ENCODE results near the gene TIGD2. TPM values are rescaled to one million over a fixed set of nuclear protein-coding genes. Genes with fewer than 3 reads are reported as not detected.

TIGD2 gene
- total RNA-seq, 1 experiment from 2014 or later = 3.6 TPM

DNA sequence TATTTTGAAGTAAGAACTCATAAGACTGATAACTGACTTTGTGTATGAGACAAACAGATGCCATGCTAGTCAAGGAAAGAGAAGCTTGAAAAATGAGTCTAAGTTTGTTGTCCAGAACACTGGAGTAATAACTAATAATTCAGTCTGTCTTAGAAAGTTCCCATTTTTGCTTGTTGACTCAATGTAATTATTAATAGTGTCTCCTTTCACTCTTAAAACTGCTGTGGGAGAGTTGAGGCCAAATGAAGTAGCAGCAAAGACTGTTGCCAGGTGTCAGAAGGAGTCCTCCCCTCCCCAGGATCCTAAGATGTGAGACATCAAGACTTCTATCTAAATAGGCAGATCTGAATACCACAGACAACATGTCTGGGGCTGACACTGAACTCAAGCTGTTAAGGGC, 33.6 kb upstream of the TIGD2 start:
- Histone ChIP-seq H3K9me3 (ENCODE audit: control insufficient read depth, insufficient read depth, low read depth, low read length) (no peaks in the 10 kb centered on the region), H3K27ac (ENCODE audit: low read length) (no peak overlapping the region), H3K4me3 (ENCODE audit: low read depth in 2 of 2, low read length in 2 of 2) (no peak overlapping the region), H3K36me3 (ENCODE audit: control insufficient read depth, insufficient read depth, low read length) (no peaks in the 10 kb centered on the region), H3K27me3 (ENCODE audit: control insufficient read depth, insufficient read depth, low read length) (no peaks in the 10 kb centered on the region), H3K4me1 (ENCODE audit: control insufficient read depth, insufficient read depth, low read length) (no peaks in the 10 kb centered on the region)
- DNase-seq (ENCODE audit: low read depth, low spot score) = no peak
- CTCF ChIA-PET = no interaction called here
- no peak for TF ChIP-seq POLR2AphosphoS5 (IDR thresholded peaks at IDR 0.05; ENCODE audit: low read depth, low read length)
- TF ChIP-seq, protein P1, sequence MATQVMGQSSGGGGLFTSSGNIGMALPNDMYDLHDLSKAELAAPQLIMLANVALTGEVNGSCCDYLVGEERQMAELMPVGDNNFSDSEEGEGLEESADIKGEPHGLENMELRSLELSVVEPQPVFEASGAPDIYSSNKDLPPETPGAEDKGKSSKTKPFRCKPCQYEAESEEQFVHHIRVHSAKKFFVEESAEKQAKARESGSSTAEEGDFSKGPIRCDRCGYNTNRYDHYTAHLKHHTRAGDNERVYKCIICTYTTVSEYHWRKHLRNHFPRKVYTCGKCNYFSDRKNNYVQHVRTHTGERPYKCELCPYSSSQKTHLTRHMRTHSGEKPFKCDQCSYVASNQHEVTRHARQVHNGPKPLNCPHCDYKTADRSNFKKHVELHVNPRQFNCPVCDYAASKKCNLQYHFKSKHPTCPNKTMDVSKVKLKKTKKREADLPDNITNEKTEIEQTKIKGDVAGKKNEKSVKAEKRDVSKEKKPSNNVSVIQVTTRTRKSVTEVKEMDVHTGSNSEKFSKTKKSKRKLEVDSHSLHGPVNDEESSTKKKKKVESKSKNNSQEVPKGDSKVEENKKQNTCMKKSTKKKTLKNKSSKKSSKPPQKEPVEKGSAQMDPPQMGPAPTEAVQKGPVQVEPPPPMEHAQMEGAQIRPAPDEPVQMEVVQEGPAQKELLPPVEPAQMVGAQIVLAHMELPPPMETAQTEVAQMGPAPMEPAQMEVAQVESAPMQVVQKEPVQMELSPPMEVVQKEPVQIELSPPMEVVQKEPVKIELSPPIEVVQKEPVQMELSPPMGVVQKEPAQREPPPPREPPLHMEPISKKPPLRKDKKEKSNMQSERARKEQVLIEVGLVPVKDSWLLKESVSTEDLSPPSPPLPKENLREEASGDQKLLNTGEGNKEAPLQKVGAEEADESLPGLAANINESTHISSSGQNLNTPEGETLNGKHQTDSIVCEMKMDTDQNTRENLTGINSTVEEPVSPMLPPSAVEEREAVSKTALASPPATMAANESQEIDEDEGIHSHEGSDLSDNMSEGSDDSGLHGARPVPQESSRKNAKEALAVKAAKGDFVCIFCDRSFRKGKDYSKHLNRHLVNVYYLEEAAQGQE (IDR thresholded peaks at IDR 0.05; ENCODE audit: insufficient read depth in 1 of 2, low read depth in 2 of 2, low read length in 1 of 2) = no peak
- POLR2A ChIA-PET = no interaction called here
- in situ Hi-C loops (cut with HindIII; ENCODE audit: low pct_unique_long_range_greater_than_20kb, low sequenced_read_pairs) = no loop called here
- BruUV-seq (replicated peaks) = no TSS peak
- intact Hi-C loops (cut with micrococcal nuclease; ENCODE audit: unreplicated experiment) = no loop called here
- no peak for ATAC-seq

- in situ Hi-C loops (cut with HindIII; ENCODE audit: low pct_unique_long_range_greater_than_20kb, low sequenced_read_pairs) (no loop called here), intact Hi-C loops (cut with micrococcal nuclease; ENCODE audit: unreplicated experiment) (no loop called here)
- POLR2A ChIA-PET = interaction anchor here (0.7 kb wide), 1 partner anchor 63 kb away, joined by 3 read pairs; no protein-coding TSS in a partner anchor
- ATAC-seq = no peak
- no peaks in the 10 kb centered on the region for H3K4me1 ChIP-seq (ENCODE audit: control insufficient read depth, insufficient read depth, low read length)
- H3K27ac ChIP-seq (ENCODE audit: low read length) = no peak overlapping the region
- TF ChIP-seq, protein P1 (IDR thresholded peaks at IDR 0.05; ENCODE audit: insufficient read depth in 1 of 2, low read depth in 2 of 2, low read length in 1 of 2) = no peak
- no peak for TF ChIP-seq POLR2AphosphoS5 (IDR thresholded peaks at IDR 0.05; ENCODE audit: low read depth, low read length)
- TF ChIP-seq SIN3A (IDR thresholded peaks at IDR 0.05; ENCODE audit: borderline replicate concordance, insufficient read depth, low read depth, low read length) = no peak
- no peak for TF ChIP-seq TCF7L2 (IDR thresholded peaks at IDR 0.05; ENCODE audit: low read depth, low read length)
- TF ChIP-seq, protein P2, sequence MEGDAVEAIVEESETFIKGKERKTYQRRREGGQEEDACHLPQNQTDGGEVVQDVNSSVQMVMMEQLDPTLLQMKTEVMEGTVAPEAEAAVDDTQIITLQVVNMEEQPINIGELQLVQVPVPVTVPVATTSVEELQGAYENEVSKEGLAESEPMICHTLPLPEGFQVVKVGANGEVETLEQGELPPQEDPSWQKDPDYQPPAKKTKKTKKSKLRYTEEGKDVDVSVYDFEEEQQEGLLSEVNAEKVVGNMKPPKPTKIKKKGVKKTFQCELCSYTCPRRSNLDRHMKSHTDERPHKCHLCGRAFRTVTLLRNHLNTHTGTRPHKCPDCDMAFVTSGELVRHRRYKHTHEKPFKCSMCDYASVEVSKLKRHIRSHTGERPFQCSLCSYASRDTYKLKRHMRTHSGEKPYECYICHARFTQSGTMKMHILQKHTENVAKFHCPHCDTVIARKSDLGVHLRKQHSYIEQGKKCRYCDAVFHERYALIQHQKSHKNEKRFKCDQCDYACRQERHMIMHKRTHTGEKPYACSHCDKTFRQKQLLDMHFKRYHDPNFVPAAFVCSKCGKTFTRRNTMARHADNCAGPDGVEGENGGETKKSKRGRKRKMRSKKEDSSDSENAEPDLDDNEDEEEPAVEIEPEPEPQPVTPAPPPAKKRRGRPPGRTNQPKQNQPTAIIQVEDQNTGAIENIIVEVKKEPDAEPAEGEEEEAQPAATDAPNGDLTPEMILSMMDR (IDR thresholded peaks at IDR 0.05) = no peak
- no TSS peak for BruUV-seq (replicated peaks)
- DNase-seq (ENCODE audit: low read depth, low spot score) = no peak
- no peaks in the 10 kb centered on the region for H3K27me3 ChIP-seq (ENCODE audit: control insufficient read depth, insufficient read depth, low read length)
- H3K9me3 ChIP-seq (ENCODE audit: control insufficient read depth, insufficient read depth, low read depth, low read length) = no peaks in the 10 kb centered on the region
- no peak overlapping the region for H3K4me3 ChIP-seq (ENCODE audit: low read depth in 2 of 2, low read length in 2 of 2)
- CTCF ChIA-PET = no interaction called here
- H3K36me3 ChIP-seq (ENCODE audit: control insufficient read depth, insufficient read depth, low read length) = no peaks in the 10 kb centered on the region
These were observed 33.0 kb upstream of the TIGD2 start for GRCh38 chr4:89078300-89078699.
